ENCODE data around the gene RHO. TPM values are rescaled to one million over a fixed set of nuclear protein-coding genes. Genes with fewer than 3 reads are reported as not detected.

Gene RHO
- total and polyA plus RNA-seq, 2 donors (not counting 1 experiment from before 2014, with no cell fraction given), result not detected

- Histone ChIP-seq H3K9me3 (ENCODE audit: control insufficient read depth, insufficient read depth, low read depth, low read length) (no peaks in the 10 kb centered on the region), H3K36me3 (ENCODE audit: control insufficient read depth, insufficient read depth, low read length) (no peaks in the 10 kb centered on the region), H3K79me2 (ENCODE audit: control insufficient read depth, insufficient read depth, low read length) (no peaks in the 10 kb centered on the region), H3K9ac (ENCODE audit: insufficient read depth, low read length) (no peak overlapping the region), H3K4me2 (ENCODE audit: extremely low read depth, insufficient read depth, low read length) (no peak overlapping the region), H4K20me1 (ENCODE audit: control insufficient read depth, extremely low read depth, insufficient read depth, low read length) (no peaks in the 10 kb centered on the region), H2AFZ (ENCODE audit: low read length) (no peak overlapping the region), H3K27ac (ENCODE audit: insufficient read depth, low read length) (no peak overlapping the region), H3K27me3 (ENCODE audit: control insufficient read depth, insufficient read depth, low read length) (no peaks in the 10 kb centered on the region), H3K4me1 (ENCODE audit: control insufficient read depth, extremely low read depth, insufficient read depth, low read length) (no peaks in the 10 kb centered on the region), H3K4me3 (replicated peaks in 1 of 4; ENCODE audit: control extremely low read depth in 1 of 4, insufficient read depth in 1 of 4, low read depth in 3 of 4, low read length in 4 of 4) (no peak overlapping the region)
- TF ChIP-seq EZH2 (IDR thresholded peaks at IDR 0.05; ENCODE audit: low read length, missing control alignments), result no peak
- no peak for TF ChIP-seq CTCF (conservative IDR thresholded peaks at IDR 0.05 in 1 of 2, IDR thresholded peaks at IDR 0.05 in 1 of 2; ENCODE audit: low read depth in 1 of 2, low read length in 2 of 2)
- DNase-seq (ENCODE audit: low read depth in 2 of 2), result no peak
These were observed 10.3 kb upstream of the RHO start for GRCh38 chr3:129518038-129518561.

DNA sequence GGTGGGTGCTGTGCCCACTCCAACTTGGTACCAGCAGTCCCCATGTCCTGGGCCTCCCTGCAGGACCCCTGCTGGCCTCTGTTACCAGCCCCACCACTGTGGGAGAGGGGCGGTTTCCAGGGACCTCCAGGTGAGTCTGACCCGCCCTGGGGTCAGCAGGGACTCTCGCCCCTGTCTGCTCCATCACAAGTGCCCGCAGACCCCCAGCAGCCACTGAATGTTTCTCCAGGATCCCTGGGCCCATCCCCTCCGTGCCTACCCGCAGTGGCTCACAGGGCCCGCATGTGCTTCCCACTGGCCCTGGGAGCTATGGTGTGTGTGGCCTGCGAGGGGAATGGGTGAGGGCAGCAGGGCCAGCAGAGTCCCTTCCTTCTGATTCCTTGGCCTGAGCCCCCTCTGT, 9.9 kb upstream of the RHO start:
- Histone ChIP-seq H3K4me1 (ENCODE audit: control insufficient read depth, extremely low read depth, insufficient read depth, low read length) (no peaks in the 10 kb centered on the region), H3K27ac (ENCODE audit: insufficient read depth, low read length) (no peak overlapping the region), H4K20me1 (ENCODE audit: control insufficient read depth, extremely low read depth, insufficient read depth, low read length) (no peaks in the 10 kb centered on the region), H3K9ac (ENCODE audit: insufficient read depth, low read length) (no peak overlapping the region), H3K4me2 (ENCODE audit: extremely low read depth, insufficient read depth, low read length) (no peak overlapping the region), H3K79me2 (ENCODE audit: control insufficient read depth, insufficient read depth, low read length) (no peaks in the 10 kb centered on the region), H2AFZ (ENCODE audit: low read length) (no peak overlapping the region), H3K27me3 (ENCODE audit: control insufficient read depth, insufficient read depth, low read length) (no peaks in the 10 kb centered on the region), H3K4me3 (replicated peaks in 1 of 4; ENCODE audit: control extremely low read depth in 1 of 4, insufficient read depth in 1 of 4, low read depth in 3 of 4, low read length in 4 of 4) (no peak overlapping the region), H3K36me3 (ENCODE audit: control insufficient read depth, insufficient read depth, low read length) (no peaks in the 10 kb centered on the region), H3K9me3 (ENCODE audit: control insufficient read depth, insufficient read depth, low read depth, low read length) (no peaks in the 10 kb centered on the region)
- TF ChIP-seq CTCF (conservative IDR thresholded peaks at IDR 0.05 in 1 of 2, IDR thresholded peaks at IDR 0.05 in 1 of 2; ENCODE audit: low read depth in 1 of 2, low read length in 2 of 2) (no peak), EZH2 (IDR thresholded peaks at IDR 0.05; ENCODE audit: low read length, missing control alignments) (no peak)
- DNase-seq (ENCODE audit: low read depth in 2 of 2), result no peak

GRCh38 chr3:129519449-129519848, 9.0 kb upstream of the RHO start:
- Histone ChIP-seq H3K9ac (ENCODE audit: insufficient read depth, low read length) (no peak overlapping the region), H4K20me1 (ENCODE audit: control insufficient read depth, extremely low read depth, insufficient read depth, low read length) (no peaks in the 10 kb centered on the region), H3K36me3 (ENCODE audit: control insufficient read depth, insufficient read depth, low read length) (no peaks in the 10 kb centered on the region), H3K4me1 (ENCODE audit: control insufficient read depth, extremely low read depth, insufficient read depth, low read length) (no peaks in the 10 kb centered on the region), H3K79me2 (ENCODE audit: control insufficient read depth, insufficient read depth, low read length) (no peaks in the 10 kb centered on the region), H3K9me3 (ENCODE audit: control insufficient read depth, insufficient read depth, low read depth, low read length) (no peaks in the 10 kb centered on the region), H3K27me3 (ENCODE audit: control insufficient read depth, insufficient read depth, low read length) (no peaks in the 10 kb centered on the region), H3K4me3 (replicated peaks in 1 of 4; ENCODE audit: control extremely low read depth in 1 of 4, insufficient read depth in 1 of 4, low read depth in 3 of 4, low read length in 4 of 4) (no peak overlapping the region), H2AFZ (ENCODE audit: low read length) (no peak overlapping the region), H3K27ac (ENCODE audit: insufficient read depth, low read length) (no peak overlapping the region), H3K4me2 (ENCODE audit: extremely low read depth, insufficient read depth, low read length) (no peak overlapping the region)
- TF ChIP-seq EZH2 (IDR thresholded peaks at IDR 0.05; ENCODE audit: low read length, missing control alignments) (no peak), CTCF (conservative IDR thresholded peaks at IDR 0.05 in 1 of 2, IDR thresholded peaks at IDR 0.05 in 1 of 2; ENCODE audit: low read depth in 1 of 2, low read length in 2 of 2) (no peak)
- no peak for DNase-seq (ENCODE audit: low read depth in 2 of 2)
